ENCODE data around the gene TAP1.

Gene TAP1

DNA sequence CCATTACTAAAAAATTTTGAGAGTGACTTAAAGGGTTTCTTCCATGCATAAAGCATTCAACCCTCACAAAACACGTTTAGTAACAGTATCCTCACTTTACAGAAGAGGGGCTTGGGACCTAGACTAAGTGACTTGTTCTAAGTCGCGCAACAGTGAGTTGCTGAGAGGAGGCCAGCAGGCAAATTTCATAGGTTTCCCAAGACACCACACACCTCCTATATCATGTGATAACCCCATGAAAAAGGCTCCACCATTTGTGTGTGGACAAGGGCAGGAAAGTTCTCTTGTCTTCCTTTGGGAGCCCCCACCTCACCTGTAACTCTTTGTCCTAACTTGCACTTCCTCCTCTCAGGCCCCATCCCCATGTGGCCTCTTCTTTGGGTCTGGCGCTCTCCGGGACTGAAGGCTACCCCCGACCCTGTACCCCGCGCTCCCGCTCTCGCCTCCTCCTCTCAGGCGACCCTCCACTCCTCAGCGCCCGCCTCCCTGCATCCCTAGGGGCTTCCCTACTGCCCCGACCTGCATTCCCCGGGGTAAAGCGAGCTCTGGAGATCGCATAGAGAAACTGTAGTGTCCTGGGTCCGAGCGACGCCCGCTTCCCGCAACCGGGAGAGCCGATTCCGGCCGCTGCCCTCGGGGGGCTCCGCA lies 10.0 kb downstream of the TAP1 start:
- in situ Hi-C loops (cut with HindIII; ENCODE audit: low pct_ligation_motif_present, low pct_unique_long_range_greater_than_20kb, low sequenced_read_pairs): no loop called here
- no peak for DNase-seq

DNA sequence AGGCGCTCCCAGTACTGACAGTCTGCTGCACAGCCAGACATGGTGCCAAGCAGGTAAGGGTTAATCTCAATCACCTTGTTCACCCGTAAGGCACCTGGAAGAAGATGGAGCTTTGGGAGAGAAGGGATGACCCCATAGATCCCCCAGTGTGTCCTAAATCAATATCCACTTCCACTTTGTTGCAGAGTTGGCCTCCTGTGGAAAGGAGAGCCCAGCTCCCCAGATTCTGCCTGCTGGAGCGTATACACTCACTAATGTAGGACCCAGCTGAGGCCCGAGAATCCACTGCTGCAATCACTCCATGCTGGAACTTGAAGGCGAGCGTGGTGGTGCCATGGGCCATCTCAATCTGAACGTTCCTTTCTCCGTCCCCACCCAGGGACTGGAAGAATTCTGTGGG lies 10.8 kb downstream of the TAP1 start:
- DNase-seq: no peak
- in situ Hi-C loops (cut with HindIII; ENCODE audit: low pct_ligation_motif_present, low pct_unique_long_range_greater_than_20kb, low sequenced_read_pairs): no loop called here

GRCh38 chr6:32842021-32842650 lies 11.4 kb downstream of the TAP1 start:
- DNase-seq: no peak
- in situ Hi-C loops (cut with HindIII; ENCODE audit: low pct_ligation_motif_present, low pct_unique_long_range_greater_than_20kb, low sequenced_read_pairs): no loop called here

DNA sequence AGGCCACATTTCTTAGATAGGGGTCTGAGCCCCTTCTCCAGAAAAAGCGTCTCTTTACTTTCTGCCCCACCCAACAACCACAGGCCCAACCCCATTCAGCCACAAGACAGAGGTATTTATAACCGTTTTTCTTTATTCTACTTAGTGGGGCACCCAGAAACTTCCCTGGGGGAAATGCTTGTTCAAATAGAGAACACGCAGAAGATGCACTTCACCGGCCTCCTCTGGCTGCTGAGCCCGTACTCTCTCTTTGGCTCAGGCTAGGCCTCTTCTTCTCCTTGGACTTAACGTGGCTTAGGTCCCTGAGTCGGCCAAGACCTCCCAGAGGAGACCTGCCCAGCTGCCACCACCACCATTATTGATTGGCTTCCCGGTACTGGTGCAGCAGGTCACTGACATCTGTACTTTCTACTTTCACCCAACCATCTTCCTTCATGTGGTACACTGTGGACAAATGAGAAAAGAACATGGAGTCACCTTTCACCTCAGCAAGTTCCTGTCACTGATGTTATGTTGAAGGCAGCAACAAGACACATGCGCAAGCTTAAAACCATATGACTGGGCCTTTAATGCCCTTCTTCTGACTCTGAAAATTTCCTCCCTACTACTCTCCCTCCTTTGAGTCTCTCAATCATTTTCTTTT lies 12.8 kb downstream of the TAP1 start:
- in situ Hi-C loops (cut with HindIII; ENCODE audit: low pct_ligation_motif_present, low pct_unique_long_range_greater_than_20kb, low sequenced_read_pairs): no loop called here
- no peak for DNase-seq

DNA sequence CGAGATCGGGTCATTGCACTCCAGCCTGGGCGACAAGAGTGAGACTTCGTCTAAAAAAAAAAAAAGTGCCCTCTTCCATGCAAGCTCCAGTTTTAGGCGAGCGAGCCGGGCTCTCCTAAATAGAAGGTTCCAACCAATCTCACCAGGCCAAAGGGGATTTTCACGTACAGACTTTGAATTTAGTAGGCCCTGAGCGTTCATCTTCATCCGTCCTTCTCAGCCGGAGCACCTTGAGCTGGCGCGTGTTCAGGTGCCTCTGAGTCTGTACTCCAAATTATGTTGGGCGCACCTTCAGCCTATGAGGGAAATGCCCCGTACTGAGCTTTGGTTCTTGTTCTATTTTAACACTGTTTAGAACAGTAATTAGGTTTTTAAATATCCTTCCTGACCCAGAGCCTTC lies 14.1 kb downstream of the TAP1 start:
- DNase-seq: no peak
- in situ Hi-C loops (cut with HindIII; ENCODE audit: low pct_ligation_motif_present, low pct_unique_long_range_greater_than_20kb, low sequenced_read_pairs): no loop called here

GRCh38 chr6:32838114-32838958 lies 15.2 kb downstream of the TAP1 start, which contains the start of gene TAP2:
TAP2 (minus strand) TSS chr6:32838739; CDS start chr6:32838233, 506 bp downstream.
- peak; percentile 87 for DNase-seq
- in situ Hi-C loops (cut with HindIII; ENCODE audit: low pct_ligation_motif_present, low pct_unique_long_range_greater_than_20kb, low sequenced_read_pairs): no loop called here

GRCh38 chr6:32837651-32838113 lies 15.8 kb downstream of the TAP1 start:
- in situ Hi-C loops (cut with HindIII; ENCODE audit: low pct_ligation_motif_present, low pct_unique_long_range_greater_than_20kb, low sequenced_read_pairs): no loop called here
- DNase-seq: peak; percentile 33

GRCh38 chr6:32836873-32837272 lies 16.6 kb downstream of the TAP1 start:
- in situ Hi-C loops (cut with HindIII; ENCODE audit: low pct_ligation_motif_present, low pct_unique_long_range_greater_than_20kb, low sequenced_read_pairs): no loop called here
- DNase-seq: no peak

GRCh38 chr6:32835167-32835893 lies 18.2 kb downstream of the TAP1 start:
- in situ Hi-C loops (cut with HindIII; ENCODE audit: low pct_ligation_motif_present, low pct_unique_long_range_greater_than_20kb, low sequenced_read_pairs): no loop called here
- DNase-seq: no peak

DNA sequence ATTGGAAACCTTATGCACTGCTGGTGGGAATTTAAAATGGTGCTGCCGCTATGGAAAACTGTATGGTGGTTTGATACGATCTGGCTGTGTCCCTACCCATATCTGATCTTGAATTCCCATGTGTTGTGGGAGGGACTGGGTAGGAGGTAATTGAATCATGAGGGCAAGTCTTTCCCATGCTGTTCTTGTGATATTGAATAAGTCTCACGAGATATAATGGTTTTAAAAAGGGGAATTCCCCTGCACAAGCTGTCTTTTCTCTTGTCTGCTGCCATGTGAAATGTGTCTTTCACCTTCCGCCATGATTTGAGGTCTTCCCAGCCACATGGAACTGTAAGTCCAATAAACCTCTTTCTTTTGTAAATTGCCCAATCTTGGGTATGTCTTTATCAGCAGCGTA lies 19.8 kb downstream of the TAP1 start:
- DNase-seq: no peak
- in situ Hi-C loops (cut with HindIII; ENCODE audit: low pct_ligation_motif_present, low pct_unique_long_range_greater_than_20kb, low sequenced_read_pairs): no loop called here

DNA sequence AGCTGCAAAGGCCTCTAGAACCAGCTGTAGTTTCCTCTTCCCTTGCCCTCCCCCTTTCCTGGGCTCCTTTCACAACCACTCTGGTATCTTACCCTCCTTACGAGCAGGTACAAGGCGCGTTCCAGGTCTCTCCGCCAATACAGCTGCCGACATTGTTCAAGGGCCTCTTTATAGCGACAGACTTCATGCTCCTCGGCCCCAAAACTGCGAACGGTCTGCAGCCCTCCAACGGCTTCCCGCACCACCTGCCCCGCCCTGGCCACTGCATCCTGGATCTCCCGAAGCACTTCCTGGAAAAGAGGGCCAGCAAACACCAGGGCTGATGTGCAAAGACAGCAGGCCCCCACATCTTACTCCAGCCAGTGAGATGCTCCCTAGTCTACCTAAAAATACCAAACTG lies 21.0 kb downstream of the TAP1 start:
- in situ Hi-C loops (cut with HindIII; ENCODE audit: low pct_ligation_motif_present, low pct_unique_long_range_greater_than_20kb, low sequenced_read_pairs): no loop called here
- DNase-seq: no peak

GRCh38 chr6:32830936-32831335 lies 22.6 kb downstream of the TAP1 start:
- DNase-seq: no peak
- in situ Hi-C loops (cut with HindIII; ENCODE audit: low pct_ligation_motif_present, low pct_unique_long_range_greater_than_20kb, low sequenced_read_pairs): no loop called here

- in situ Hi-C loops (cut with HindIII; ENCODE audit: low pct_ligation_motif_present, low pct_unique_long_range_greater_than_20kb, low sequenced_read_pairs): no loop called here
- no peak for DNase-seq
Measured at GRCh38 chr6:32830017-32830416, 23.5 kb downstream of the TAP1 start.

GRCh38 chr6:32829495-32829894 lies 24.0 kb downstream of the TAP1 start:
- in situ Hi-C loops (cut with HindIII; ENCODE audit: low pct_ligation_motif_present, low pct_unique_long_range_greater_than_20kb, low sequenced_read_pairs): no loop called here
- DNase-seq: no peak

GRCh38 chr6:32827025-32827424 lies 26.5 kb downstream of the TAP1 start:
- in situ Hi-C loops (cut with HindIII; ENCODE audit: low pct_ligation_motif_present, low pct_unique_long_range_greater_than_20kb, low sequenced_read_pairs): no loop called here
- no peak for DNase-seq

- peak; percentile 31 for DNase-seq
Measured at GRCh38 chr6:32825966-32826365, 27.5 kb downstream of the TAP1 start.

DNA sequence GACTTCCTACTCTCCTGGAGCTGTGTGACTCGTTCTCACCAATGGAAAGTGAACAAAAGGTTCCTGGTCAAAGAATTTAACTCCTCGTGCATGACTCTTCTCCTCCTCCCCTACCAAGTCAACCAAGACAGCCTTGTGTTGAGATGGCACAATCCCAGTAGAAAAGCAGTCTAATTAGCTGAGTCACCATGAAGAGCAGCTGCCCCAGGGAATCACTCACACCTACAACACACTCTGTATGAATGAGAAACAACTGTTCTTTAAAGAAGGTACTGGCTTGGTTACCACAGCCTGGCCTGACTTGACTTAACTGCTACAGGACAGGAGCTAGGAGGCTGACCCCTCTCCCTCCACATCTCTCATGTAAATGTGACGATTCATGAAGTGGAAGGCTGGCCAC lies 33.8 kb downstream of the TAP1 start:
- in situ Hi-C loops (cut with HindIII; ENCODE audit: low pct_ligation_motif_present, low pct_unique_long_range_greater_than_20kb, low sequenced_read_pairs): no loop called here
- DNase-seq: peak; percentile 72

More at GRCh38 chr6:32825966-32826365, 27.5 kb downstream of the TAP1 start:
- in situ Hi-C loops (cut with HindIII; ENCODE audit: low pct_ligation_motif_present, low pct_unique_long_range_greater_than_20kb, low sequenced_read_pairs): no loop called here

- in situ Hi-C loops (cut with HindIII; ENCODE audit: low pct_ligation_motif_present, low pct_unique_long_range_greater_than_20kb, low sequenced_read_pairs): no loop called here
- DNase-seq: no peak
Measured at GRCh38 chr6:32818867-32819266, 34.6 kb downstream of the TAP1 start.
